ENCODE measurements around the gene PDE11A. TPM values are rescaled to one million over a fixed set of nuclear protein-coding genes. Genes with fewer than 3 reads are reported as not detected.

Gene PDE11A
- total RNA-seq, 1 donor from 2014 or later, result 0.27 TPM

DNA sequence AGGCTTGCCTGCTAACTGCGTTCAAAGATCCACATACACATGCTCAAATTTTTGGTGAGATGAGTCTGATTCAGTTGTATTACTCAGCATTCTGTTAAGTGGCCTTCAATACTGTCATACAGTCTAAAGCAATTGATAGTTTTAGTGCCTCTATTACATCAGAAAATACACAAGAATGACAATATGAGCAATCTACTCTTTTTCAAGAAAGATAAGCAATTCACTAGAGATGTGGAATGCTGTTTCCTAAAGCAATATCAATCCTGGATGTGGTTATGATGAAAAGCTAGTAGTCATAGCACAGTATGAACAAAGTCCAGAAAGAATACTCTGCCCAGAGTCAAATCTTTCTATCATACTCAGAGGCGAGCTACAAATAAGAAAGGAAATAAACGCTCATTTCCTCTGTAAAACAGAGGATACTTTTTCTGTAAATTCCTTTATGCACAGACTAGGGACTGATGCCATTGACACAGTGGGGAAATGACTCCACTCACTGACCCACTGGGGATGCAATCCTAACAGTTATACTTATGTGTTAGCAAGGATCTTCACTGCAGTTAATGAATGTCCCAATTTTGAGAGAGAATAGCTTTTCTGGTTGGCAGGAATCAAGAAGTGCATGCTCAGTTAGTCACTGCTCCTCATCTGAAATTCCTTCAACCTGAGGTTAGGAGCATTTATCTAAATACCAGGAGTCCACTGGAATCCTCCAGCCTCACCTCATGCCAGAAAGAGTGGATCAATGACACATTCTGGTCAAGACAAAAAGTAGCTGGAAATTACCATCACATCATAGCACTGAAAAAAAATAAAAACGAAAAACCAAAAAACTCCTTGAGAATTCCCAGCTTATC lies 83.3 kb downstream of the PDE11A start:
- no peaks in the 10 kb centered on the region for H3K4me1 Mint-ChIP-seq (ENCODE audit: low read depth, unreplicated experiment)
- no peaks in the 10 kb centered on the region for H3K9me3 Mint-ChIP-seq (ENCODE audit: unreplicated experiment)
- TF ChIP-seq, protein P1, sequence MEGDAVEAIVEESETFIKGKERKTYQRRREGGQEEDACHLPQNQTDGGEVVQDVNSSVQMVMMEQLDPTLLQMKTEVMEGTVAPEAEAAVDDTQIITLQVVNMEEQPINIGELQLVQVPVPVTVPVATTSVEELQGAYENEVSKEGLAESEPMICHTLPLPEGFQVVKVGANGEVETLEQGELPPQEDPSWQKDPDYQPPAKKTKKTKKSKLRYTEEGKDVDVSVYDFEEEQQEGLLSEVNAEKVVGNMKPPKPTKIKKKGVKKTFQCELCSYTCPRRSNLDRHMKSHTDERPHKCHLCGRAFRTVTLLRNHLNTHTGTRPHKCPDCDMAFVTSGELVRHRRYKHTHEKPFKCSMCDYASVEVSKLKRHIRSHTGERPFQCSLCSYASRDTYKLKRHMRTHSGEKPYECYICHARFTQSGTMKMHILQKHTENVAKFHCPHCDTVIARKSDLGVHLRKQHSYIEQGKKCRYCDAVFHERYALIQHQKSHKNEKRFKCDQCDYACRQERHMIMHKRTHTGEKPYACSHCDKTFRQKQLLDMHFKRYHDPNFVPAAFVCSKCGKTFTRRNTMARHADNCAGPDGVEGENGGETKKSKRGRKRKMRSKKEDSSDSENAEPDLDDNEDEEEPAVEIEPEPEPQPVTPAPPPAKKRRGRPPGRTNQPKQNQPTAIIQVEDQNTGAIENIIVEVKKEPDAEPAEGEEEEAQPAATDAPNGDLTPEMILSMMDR (IDR thresholded peaks at IDR 0.05; ENCODE audit: partially characterized antibody, unreplicated experiment), result no peak
- no peak overlapping the region for H3K27ac Mint-ChIP-seq (ENCODE audit: unreplicated experiment)
- H3K4me3 Mint-ChIP-seq (ENCODE audit: unreplicated experiment), result no peak overlapping the region
- H3K27me3 Mint-ChIP-seq (ENCODE audit: unreplicated experiment), result no peaks in the 10 kb centered on the region
- H3K36me3 Mint-ChIP-seq (ENCODE audit: unreplicated experiment), result no peaks in the 10 kb centered on the region
- DNase-seq, result no peak

DNA sequence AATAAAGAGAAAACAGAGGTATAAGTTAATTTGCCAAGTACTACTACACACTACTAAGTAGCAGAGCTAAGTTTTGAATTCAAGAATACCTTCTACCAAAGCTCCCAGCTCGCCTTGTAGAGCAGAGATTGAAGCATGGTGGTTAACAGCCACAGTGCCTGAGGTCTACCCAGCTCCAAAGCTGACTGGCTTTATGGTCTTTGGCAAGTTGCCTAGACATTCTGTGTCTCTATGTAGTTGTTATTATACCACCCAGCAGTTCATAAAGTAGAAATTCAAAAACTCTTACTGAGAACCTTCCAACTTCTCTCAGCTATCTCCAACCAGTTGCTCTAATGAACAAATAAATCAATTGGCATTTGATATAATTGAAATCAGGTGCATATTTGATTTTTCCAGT lies 87.8 kb downstream of the PDE11A start:
- no peak for DNase-seq
- Mint-ChIP-seq H3K27me3 (ENCODE audit: unreplicated experiment) (no peaks in the 10 kb centered on the region), H3K27ac (ENCODE audit: unreplicated experiment) (no peak overlapping the region), H3K4me3 (ENCODE audit: unreplicated experiment) (no peak overlapping the region), H3K4me1 (ENCODE audit: low read depth, unreplicated experiment) (no peaks in the 10 kb centered on the region), H3K36me3 (ENCODE audit: unreplicated experiment) (no peaks in the 10 kb centered on the region), H3K9me3 (ENCODE audit: unreplicated experiment) (no peaks in the 10 kb centered on the region)
- TF ChIP-seq, protein P1 (IDR thresholded peaks at IDR 0.05; ENCODE audit: partially characterized antibody, unreplicated experiment), result no peak

DNA sequence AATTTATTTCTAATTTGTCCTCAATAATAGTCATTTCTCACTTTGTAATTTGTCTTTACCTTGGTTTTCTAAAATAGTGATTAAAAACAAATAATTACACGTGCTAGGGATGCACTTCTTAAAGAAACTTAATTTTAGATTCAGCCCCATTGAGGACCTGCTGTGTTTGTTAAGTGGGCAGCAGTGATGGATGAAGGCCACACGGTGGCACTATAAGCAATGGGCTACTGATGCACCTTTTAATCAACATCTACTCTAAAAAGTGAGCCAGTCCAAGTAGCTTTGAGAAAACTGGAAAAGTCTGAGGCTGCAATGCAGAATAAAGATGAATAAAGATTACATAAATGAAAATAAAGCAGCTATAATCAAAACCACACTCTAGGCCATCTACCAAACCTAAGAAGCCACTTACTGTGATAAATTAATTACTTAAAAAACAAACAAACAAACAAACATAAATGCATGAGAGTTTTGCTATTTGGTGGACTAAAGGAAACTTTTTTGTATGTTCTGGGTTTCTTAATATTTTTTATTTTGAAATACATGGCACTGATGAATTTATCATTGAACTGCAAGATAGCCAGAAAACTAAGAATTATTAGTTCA lies 89.3 kb downstream of the PDE11A start:
- no peak overlapping the region for H3K4me3 Mint-ChIP-seq (ENCODE audit: unreplicated experiment)
- no peaks in the 10 kb centered on the region for H3K36me3 Mint-ChIP-seq (ENCODE audit: unreplicated experiment)

DNA sequence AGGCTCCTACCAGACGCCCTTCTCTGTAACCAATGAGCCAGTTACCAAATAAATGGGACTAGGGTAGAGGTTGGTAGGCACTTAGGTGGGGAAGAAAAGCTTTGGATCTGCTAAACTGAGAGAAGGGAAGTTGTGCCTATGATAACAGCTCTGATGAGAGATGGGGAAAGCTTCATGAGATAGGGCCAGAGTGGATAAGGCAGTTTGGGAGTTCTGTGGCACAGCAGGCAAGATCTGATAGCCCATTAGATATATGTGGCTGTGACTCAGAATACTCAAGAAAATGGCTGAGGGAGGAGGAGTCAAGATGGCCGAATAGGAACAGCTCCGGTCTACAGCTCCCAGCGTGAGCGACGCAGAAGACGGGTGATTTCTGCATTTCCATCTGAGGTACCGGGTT lies 99.8 kb downstream of the PDE11A start:
- Mint-ChIP-seq H3K27ac (ENCODE audit: unreplicated experiment) (no peak overlapping the region), H3K4me3 (ENCODE audit: unreplicated experiment) (no peak overlapping the region), H3K4me1 (ENCODE audit: low read depth, unreplicated experiment) (no peaks in the 10 kb centered on the region), H3K27me3 (ENCODE audit: unreplicated experiment) (no peaks in the 10 kb centered on the region), H3K36me3 (ENCODE audit: unreplicated experiment) (no peaks in the 10 kb centered on the region), H3K9me3 (ENCODE audit: unreplicated experiment) (no peaks in the 10 kb centered on the region)
- no peak for DNase-seq
- TF ChIP-seq, protein P1 (IDR thresholded peaks at IDR 0.05; ENCODE audit: partially characterized antibody, unreplicated experiment), result no peak

More for the DNA sequence above, 89.3 kb downstream of the PDE11A start:
- no peak overlapping the region for H3K27ac Mint-ChIP-seq (ENCODE audit: unreplicated experiment)
- TF ChIP-seq, protein P1 (IDR thresholded peaks at IDR 0.05; ENCODE audit: partially characterized antibody, unreplicated experiment), result peak; percentile 72
- peak; percentile 32 for DNase-seq
- no peaks in the 10 kb centered on the region for H3K4me1 Mint-ChIP-seq (ENCODE audit: low read depth, unreplicated experiment)
- no peaks in the 10 kb centered on the region for H3K9me3 Mint-ChIP-seq (ENCODE audit: unreplicated experiment)
- no peaks in the 10 kb centered on the region for H3K27me3 Mint-ChIP-seq (ENCODE audit: unreplicated experiment)

DNA sequence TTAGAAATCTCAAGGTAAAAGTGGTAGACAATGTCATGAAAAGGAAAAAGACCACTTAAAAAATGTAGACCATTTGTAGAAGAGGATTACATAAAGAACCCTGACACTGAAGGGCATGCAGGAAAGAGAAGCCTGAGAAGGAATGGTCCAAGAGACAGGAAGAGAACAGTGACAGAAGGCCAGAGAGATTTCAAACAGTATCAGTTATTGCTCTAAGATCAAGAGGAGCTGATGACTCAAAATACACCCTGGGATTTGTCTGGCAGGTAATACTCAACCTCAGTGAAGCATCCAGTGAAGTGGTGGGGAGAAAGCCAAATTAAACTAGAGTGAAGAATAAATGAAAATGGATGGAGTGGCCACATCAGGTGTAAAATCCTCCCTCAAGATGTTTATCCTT lies 100.5 kb downstream of the PDE11A start:
- Mint-ChIP-seq H3K4me3 (ENCODE audit: unreplicated experiment) (no peak overlapping the region), H3K27ac (ENCODE audit: unreplicated experiment) (no peak overlapping the region), H3K9me3 (ENCODE audit: unreplicated experiment) (no peaks in the 10 kb centered on the region), H3K36me3 (ENCODE audit: unreplicated experiment) (no peaks in the 10 kb centered on the region), H3K27me3 (ENCODE audit: unreplicated experiment) (no peaks in the 10 kb centered on the region), H3K4me1 (ENCODE audit: low read depth, unreplicated experiment) (no peaks in the 10 kb centered on the region)
- DNase-seq, result no peak
- TF ChIP-seq, protein P1 (IDR thresholded peaks at IDR 0.05; ENCODE audit: partially characterized antibody, unreplicated experiment), result no peak
